OCI-LY7 (cell line): ENCODE results near the gene TET3. TPM values are rescaled to one million over a fixed set of nuclear protein-coding genes. Genes with fewer than 3 reads are reported as not detected.
"Not testable (repeated sequence)": the region's sequence is repeated elsewhere in the genome, so short reads cannot be mapped to it uniquely, and the experiment has no call there.

ENCODE experiments used
- BruUV-seq: library from RNA; stranded (reverse); fragments of 400-500 nt; replicated peaks from 2 replicates; lab custom pipeline; 2021; lab: Mats Ljungman, UMichigan
- CTCF ChIA-PET: fragments of 300-600 bp; sonication (Branson Sonifier 250); formaldehyde crosslinking; loops from one replicate; lab custom pipeline; 2022; ENCODE audit warnings: antibody characterized with exemption; ENCODE audit not compliant: unreplicated experiment; lab: Charles Lee
- POLR2A ChIA-PET: fragments of 300-600 bp; sonication (Branson Sonifier 250); formaldehyde crosslinking; loops from one replicate; lab custom pipeline; 2022; ENCODE audit warnings: antibody characterized with exemption; lab: Charles Lee
- DNase-seq: peaks from one replicate; pipeline ENCODE4 v3.0.0-alpha.2; 2015; ENCODE audit warnings: low spot score
- H2AFZ ChIP-seq: fragments of 200-600 bp; sonication (generic), shearing (Covaris generic); 2 replicates; pipeline ENCODE4 v1.6.1; 2014; ENCODE audit warnings: mild to moderate bottlenecking, antibody characterized with exemption, low read length, moderate library complexity
- H3K27ac ChIP-seq: fragments of 200-600 bp; sonication (generic); 2 replicates; pipeline ENCODE4 v1.5.1; 2014; ENCODE audit warnings: mixed run types, low read depth, mild to moderate bottlenecking, moderate library complexity, low read length, inconsistent platforms; ENCODE audit not compliant: poor library complexity, severe bottlenecking
- H3K36me3 ChIP-seq: fragments of 200-600 bp; sonication (generic); 2 replicates; pipeline ENCODE4 v1.6.1; 2014; ENCODE audit warnings: mild to moderate bottlenecking, antibody characterized with exemption, low read length, moderate library complexity, mixed read lengths; ENCODE audit not compliant: insufficient read depth
- H3K4me1 ChIP-seq: fragments of 200-600 bp; sonication (generic); 2 replicates; pipeline ENCODE4 v1.5.1; 2014; ENCODE audit warnings: mild to moderate bottlenecking, low read length; ENCODE audit not compliant: insufficient read depth, poor library complexity, severe bottlenecking
- H3K4me2 ChIP-seq: fragments of 200-600 bp; sonication (generic); 2 replicates; pipeline ENCODE4 v1.6.1; 2014; ENCODE audit warnings: mild to moderate bottlenecking, low read length
- H3K4me3 ChIP-seq: fragments of 200-600 bp; sonication (generic); 2 replicates; pipeline ENCODE4 v1.5.1; 2014; ENCODE audit warnings: mild to moderate bottlenecking, low read depth, low read length; ENCODE audit not compliant: poor library complexity, severe bottlenecking
- H3K79me2 ChIP-seq: fragments of 200-600 bp; sonication (generic); 2 replicates; pipeline ENCODE4 v1.6.1; 2016; ENCODE audit warnings: low read depth, mild to moderate bottlenecking, low read length, moderate library complexity, mixed read lengths; ENCODE audit not compliant: insufficient read depth
- H3K9me2 ChIP-seq: fragments of 200-600 bp; sonication (generic); 2 replicates; pipeline ENCODE4 v1.6.1; 2016; ENCODE audit warnings: mild to moderate bottlenecking, low read length, mixed read lengths; ENCODE audit not compliant: insufficient read depth
- H3K9me3 ChIP-seq: fragments of 200-600 bp; sonication (generic); 2 replicates; pipeline ENCODE4 v1.6.1; 2014; ENCODE audit warnings: mild to moderate bottlenecking, mixed run types, low read length, mixed read lengths
- H4K20me1 ChIP-seq: fragments of 200-600 bp; sonication (generic); 2 replicates; pipeline ENCODE4 v1.6.1; 2014; ENCODE audit warnings: mild to moderate bottlenecking, antibody characterized with exemption, low read length, moderate library complexity, mixed read lengths; ENCODE audit not compliant: insufficient read depth
- EZH2phosphoT487 ChIP-seq: fragments of 200-600 bp; sonication (generic); IDR thresholded peaks from 2 replicates; pipeline ENCODE4 v1.6.1; 2018; ENCODE audit warnings: low read depth, borderline replicate concordance, mild to moderate bottlenecking, mixed run types, antibody characterized with exemption, low read length, moderate library complexity, mixed read lengths
- intact Hi-C: fragments of 100-400 bp; cut with micrococcal nuclease; formaldehyde crosslinking; loops from one replicate; pipeline ENCODE4 v1.10.0; 2022; ENCODE audit not compliant: unreplicated experiment
- total RNA-seq, 2 experiments: library from RNA; depleted of rRNA in 1 of 2; stranded (reverse); fragments of >200 nt in 1 of 2; shearing (Covaris generic) in 1 of 2; gene quantifications; 2 replicates each; pipeline ENCODE4 v1.2.3, GENCODE V29; 2014 to 2022
- TF ChIP-seq, protein P1 (sequence below): fragments of 200-600 bp; sonication (generic); conservative IDR thresholded peaks from 2 replicates; pipeline ENCODE4 v1.5.1; 2014; ENCODE audit warnings: mild to moderate bottlenecking, antibody characterized with exemption, low read length, moderate library complexity, mixed read lengths

The TET3 gene
- total RNA-seq, 2 experiments from 2014 or later, result 14.7 to 25.2 TPM

DNA sequence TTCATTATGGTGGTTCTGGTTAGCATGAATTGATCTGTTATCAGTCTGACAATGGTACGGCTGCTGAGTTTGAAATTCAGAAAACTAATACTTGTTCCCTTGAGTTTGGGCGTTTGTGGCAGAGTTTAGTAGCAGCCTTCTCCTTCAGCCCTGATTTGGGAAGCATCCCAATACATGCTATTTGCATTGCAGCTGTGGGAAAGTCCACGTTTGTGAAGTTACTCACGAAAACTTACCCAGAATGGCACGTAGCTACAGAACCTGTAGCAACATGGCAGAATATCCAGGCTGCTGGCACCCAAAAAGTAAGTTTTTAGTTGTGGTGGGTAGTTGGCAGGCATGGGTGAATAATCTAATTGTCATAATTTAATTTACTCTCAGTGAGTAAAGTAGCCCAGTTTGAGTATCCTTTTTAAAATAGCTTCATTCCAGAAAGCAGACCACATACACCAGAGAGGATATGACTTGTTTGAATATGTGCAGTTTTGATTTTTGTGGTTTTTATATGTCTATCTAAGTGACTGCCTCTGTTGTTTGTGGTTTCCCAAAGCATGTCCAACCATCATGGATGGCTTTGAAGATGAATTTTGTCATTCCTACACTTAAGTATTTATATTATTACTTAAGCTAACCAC is 45.9 kb upstream of the TET3 start:
- TF ChIP-seq, protein P1, sequence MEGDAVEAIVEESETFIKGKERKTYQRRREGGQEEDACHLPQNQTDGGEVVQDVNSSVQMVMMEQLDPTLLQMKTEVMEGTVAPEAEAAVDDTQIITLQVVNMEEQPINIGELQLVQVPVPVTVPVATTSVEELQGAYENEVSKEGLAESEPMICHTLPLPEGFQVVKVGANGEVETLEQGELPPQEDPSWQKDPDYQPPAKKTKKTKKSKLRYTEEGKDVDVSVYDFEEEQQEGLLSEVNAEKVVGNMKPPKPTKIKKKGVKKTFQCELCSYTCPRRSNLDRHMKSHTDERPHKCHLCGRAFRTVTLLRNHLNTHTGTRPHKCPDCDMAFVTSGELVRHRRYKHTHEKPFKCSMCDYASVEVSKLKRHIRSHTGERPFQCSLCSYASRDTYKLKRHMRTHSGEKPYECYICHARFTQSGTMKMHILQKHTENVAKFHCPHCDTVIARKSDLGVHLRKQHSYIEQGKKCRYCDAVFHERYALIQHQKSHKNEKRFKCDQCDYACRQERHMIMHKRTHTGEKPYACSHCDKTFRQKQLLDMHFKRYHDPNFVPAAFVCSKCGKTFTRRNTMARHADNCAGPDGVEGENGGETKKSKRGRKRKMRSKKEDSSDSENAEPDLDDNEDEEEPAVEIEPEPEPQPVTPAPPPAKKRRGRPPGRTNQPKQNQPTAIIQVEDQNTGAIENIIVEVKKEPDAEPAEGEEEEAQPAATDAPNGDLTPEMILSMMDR, result no peak
- TF ChIP-seq EZH2phosphoT487, result no peak
- peaks cover 6% of the 10 kb centered on the region; the same call in 1 of the 2 replicates for H4K20me1 ChIP-seq
- BruUV-seq, result no TSS peak
- no peak overlapping the region for H3K4me2 ChIP-seq
- H3K4me1 ChIP-seq, result no peaks in the 10 kb centered on the region
- H3K9me3 ChIP-seq, result no peaks in the 10 kb centered on the region
- POLR2A ChIA-PET, result interaction anchor here (0.5 to 2.3 kb wide), 4 partner anchors 11 to 191 kb away, joined by 3 to 8 read pairs (median 4); partner anchors contain the start of gene STAMBP
- intact Hi-C loops, result no loop called here
- H2AFZ ChIP-seq, result no peak overlapping the region
- H3K4me3 ChIP-seq, result no peak overlapping the region
- no peaks in the 10 kb centered on the region for H3K9me2 ChIP-seq
- no peak overlapping the region for H3K27ac ChIP-seq
- H3K79me2 ChIP-seq, result peaks cover 80% of the 10 kb centered on the region
- DNase-seq, result no peak
- H3K36me3 ChIP-seq, result peaks cover 91% of the 10 kb centered on the region
- CTCF ChIA-PET, result no interaction called here

- ChIA-PET CTCF (no interaction called here), POLR2A (interaction anchor here (0.6 to 2.3 kb wide), 3 partner anchors 10 to 111 kb away, joined by 4 to 8 read pairs (median 4); partner anchors contain the start of gene STAMBP)
- Histone ChIP-seq H3K4me3 (no peak overlapping the region), H3K27ac (no peak overlapping the region), H3K79me2 (peaks cover 80% of the 10 kb centered on the region), H4K20me1 (0 out of 2 replicates have a peak, but pooled peaks cover 3% of the 10 kb centered on the region), H3K36me3 (peaks cover 91% of the 10 kb centered on the region), H3K9me3 (no peaks in the 10 kb centered on the region), H3K4me1 (no peaks in the 10 kb centered on the region), H2AFZ (no peak overlapping the region), H3K9me2 (no peaks in the 10 kb centered on the region), H3K4me2 (no peak overlapping the region)
- intact Hi-C loops, result no loop called here
- TF ChIP-seq, protein P1, result no peak
- TF ChIP-seq EZH2phosphoT487, result no peak
- DNase-seq, result no peak
- BruUV-seq, result no TSS peak
These were observed 45.3 kb upstream of the TET3 start for GRCh38 chr2:73939419-73939818.

DNA sequence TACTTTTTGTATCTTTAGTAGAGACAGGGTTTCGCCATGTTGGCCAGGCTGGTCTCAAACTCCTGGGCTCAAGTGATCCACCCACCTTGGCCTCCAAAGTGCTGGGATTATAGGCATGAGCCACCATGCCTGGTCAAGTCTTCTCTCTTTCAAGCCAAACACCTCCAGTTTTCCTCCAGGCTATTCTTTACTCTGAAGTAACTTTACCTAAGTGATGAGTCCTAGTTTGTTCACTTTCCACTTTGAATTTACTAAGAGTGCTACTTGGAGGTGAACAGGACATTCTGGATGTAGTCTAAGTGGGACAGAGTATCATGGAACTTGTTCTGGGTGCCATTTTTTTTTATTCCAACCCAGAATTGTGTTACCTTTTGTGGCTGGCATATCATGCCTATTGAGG is 44.6 kb upstream of the TET3 start:
- CTCF ChIA-PET, H3K4me1 ChIP-seq, H4K20me1 ChIP-seq: not testable (repeated sequence)

More for the DNA sequence above, 44.6 kb upstream of the TET3 start:
- H3K9me3 ChIP-seq, DNase-seq, intact Hi-C loops, H3K4me3 ChIP-seq, H3K27ac ChIP-seq, BruUV-seq, H3K9me2 ChIP-seq, H3K4me2 ChIP-seq, H2AFZ ChIP-seq: not testable (repeated sequence)
- Histone ChIP-seq H3K79me2 (peaks cover 86% of the 10 kb centered on the region), H3K36me3 (peaks cover 93% of the 10 kb centered on the region)
- POLR2A ChIA-PET, result interaction anchor here (0.6 kb wide), 1 partner anchor 52 kb away, joined by 4 read pairs; no protein-coding TSS in a partner anchor
